ENCODE data around the gene KIAA0586.
"Not testable (repeated sequence)": the region's sequence is repeated elsewhere in the genome, so short reads cannot be mapped to it uniquely, and the experiment has no call there.

Gene KIAA0586

DNA sequence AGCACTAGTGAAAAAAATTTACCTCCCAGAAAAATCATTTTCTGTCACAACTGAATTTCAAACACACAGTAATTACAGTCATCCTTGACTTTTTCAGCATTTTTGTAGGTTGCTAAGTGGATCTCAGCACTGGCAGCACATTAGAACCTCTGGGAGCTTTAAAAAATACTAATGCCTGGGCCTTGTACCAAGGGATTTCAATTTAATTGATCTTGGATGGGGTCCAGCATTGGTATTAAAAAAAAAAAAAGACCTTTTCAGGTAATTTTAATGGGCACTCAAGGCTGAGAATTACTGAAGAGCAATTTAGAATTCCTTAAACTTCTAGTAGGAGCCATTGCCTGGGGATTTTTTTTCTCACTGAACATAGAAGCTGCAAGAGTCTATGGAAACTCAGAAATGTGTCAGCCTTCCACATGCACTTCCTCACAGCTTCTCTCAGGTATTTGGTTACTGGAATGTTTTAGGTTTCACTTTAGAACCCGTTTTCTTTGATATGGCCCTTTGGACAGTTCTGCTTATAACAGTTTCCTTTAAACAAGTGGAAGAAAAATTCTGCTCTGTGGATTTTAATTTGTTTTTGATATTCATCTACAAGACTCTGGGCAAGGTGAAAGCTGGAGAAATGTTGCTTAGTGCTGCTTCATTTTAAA, 121.7 kb downstream of the KIAA0586 start:
- DNase-seq (ENCODE audit: low read depth), result no peak

DNA sequence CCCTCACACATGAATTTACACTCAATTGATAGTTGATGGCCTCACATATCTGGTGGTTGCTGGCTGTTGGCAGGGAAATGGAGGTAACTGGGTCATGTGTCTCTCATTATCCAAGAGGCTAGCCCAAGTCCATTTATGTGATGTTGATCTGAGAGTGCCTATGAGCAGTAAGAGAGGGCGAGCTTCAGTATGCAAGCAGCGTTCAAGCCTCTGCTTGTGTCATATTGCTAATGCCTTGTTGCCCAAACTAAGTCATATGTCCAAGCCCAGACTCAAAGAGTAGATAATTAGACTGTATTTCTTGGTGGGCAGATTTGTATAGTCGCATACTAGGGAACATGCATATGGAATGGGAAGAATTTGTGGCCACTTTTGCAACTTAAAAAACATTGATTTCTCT, 126.4 kb downstream of the KIAA0586 start:
- no peak for DNase-seq (ENCODE audit: low read depth)

DNA sequence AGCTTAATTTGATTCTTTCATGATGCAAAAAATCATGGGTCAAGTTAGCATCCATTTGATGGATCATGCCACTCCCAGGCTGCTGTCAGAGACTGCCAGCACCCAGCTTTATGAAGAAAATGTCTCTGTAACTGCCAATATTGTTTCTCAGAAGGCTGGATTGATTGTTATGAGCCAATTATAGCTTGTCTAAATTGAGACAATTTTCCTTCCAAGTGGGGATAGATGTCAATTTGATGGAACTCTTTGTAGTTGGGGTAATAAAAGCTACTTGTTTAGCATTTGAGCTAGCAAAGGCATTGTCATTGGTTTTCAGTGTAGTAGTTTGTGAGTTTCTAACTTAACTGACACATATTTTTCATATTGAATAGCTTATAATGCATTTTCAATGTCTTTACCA, 128.1 kb downstream of the KIAA0586 start:
- no peak for DNase-seq (ENCODE audit: low read depth)

DNA sequence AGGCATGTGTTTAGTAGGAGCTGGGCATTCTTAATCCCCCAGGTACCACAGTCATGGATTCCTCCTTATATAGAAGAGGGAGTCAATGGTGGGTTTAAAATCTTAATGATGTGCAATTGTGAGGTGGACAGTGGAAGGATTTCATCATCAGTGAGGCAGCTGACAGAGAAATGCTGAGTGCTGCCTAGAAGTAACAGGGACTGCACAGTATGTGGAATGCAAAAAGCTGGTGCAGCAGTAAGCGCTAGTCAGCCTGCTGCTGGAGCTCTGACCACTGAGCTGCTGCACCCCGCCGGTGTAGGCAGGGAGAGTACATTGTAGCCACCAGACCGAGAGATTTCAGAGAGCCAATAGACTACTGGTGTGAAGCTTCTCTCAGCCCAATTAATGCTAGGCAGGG, 129.7 kb downstream of the KIAA0586 start:
- no peak for DNase-seq (ENCODE audit: low read depth)

DNA sequence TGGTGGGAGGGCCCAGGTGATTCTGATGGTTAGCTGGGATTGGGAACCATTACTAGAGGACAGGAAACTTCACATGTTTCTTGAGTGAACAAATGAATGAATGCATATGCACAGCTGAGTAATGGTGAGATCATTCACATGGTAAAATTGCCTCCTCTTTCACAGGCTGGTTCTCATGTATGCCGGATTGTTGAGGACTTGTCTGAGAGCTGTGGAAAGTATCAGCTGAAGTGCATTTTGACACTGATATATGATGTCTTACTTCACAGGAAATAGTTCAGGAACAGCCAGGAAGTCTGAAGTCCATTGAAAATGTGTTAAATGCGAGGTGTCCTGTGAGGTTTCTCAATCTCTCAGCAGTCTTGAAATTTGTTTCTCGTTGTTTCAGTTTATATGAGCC, 132.7 kb downstream of the KIAA0586 start:
- no peak for DNase-seq (ENCODE audit: low read depth)

DNA sequence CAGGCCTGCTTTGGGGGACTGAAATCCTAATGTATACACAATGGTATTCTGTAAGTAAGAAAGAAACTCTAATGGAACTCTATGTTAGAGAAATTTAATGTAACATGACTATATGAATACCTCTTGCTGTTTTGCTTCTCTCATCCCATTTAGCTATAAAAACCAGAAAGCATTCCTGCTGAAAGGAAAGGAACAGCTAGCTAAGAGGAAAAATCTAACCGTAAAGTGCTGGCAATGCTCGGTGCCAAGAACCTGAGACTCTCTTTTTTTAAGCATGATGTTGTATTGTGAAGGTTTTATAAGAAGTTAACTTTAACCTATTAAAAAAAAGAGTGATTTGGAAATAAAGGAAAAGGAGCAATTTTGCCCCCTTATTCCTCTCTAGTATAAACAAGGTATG, 134.6 kb downstream of the KIAA0586 start:
- no peak for DNase-seq (ENCODE audit: low read depth)

DNA sequence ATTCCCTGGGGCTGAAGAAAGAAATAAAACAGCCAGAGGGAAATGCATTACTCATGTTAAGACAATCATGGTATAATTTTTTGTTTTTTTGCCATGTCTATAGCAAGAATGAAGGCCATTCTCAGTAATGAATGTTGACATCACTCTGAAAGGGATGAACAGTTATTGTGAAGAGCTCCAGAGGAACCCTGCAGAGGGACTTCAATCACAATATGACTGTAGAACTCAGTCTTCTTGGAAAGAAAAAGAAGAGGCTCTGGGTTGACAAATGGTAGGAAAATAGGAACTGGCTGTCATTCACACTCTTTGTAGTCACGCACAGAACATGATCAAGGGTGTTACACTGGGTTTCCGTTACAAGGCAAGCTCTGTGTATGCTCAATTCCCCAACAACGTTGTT, 136.5 kb downstream of the KIAA0586 start:
- DNase-seq (ENCODE audit: low read depth), result no peak

DNA sequence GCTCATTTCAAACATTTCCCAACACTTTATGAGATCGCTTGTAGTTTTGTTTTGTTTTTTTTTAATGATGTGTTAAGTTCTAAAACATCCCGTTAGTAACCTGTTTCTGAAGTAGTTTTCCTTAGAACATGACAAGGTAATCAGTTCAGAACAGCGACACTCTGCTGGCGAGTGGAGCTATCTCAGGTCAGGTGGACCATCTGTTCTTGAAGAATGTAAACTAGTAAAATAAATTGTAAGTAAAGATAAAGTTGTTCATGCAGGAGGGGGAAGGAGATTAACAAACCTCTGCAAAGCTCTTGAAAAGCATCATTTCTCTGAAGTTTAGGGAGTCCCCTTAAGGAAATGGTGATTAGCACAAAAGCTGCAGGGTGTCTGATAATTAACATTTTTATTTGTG, 138.3 kb downstream of the KIAA0586 start:
- no peak for DNase-seq (ENCODE audit: low read depth)

DNA sequence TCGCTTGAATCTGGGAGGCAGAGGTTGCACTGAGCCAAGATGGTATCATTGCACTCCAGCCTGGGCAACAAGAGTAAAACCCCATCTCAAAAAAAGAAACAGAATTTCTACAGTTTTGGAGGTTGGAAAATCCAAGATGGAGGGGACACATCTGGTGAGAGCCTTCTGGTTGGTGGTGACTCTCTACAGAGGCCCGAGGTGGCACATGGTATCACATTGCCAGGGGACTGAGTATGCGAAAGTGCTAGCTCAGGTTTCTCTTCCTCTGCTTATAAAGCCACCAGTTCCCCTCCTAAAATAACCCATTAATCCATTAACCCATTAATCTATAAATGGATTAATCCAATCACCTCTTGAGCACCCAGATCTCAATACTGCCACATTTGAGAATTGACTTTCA, 139.5 kb downstream of the KIAA0586 start:
- DNase-seq (ENCODE audit: low read depth), result no peak

DNA sequence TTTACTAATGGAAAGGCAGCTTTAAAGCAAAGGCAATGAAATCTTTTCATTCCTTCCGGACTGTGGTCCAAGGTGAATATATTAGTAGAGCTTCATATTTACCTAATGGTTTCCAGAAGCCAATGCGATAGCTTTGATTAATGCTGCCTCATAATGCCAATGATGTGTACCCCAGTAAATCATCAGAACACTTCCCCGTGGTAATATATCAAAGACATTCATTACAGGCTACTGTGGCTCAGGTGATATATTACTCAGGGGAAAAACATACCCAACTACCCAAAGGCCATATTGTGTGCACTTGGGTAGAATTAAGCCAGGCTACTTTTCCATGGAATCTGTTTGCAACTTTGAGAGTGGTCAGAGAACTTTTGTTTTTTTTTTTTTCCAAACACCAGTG, 140.8 kb downstream of the KIAA0586 start:
- DNase-seq (ENCODE audit: low read depth), result no peak

DNA sequence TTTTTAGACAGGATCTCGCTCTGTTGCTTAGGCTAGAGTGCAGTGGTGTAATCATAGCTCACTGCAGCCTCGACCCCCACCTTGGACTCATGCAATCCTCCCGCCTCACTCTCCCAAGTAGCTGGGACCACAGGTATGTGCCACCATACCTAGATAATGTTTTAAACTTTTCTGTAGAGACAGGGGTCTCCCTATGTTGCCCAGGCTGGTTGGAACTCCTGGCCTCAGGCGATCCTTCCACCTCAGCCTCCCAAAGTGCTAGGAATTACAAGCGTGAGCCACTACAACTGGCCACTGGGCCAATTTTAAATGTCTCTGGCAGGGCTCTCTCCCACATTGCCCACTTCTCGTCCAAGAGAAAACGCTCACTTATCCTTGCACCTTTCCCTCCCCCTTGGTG, 143.7 kb downstream of the KIAA0586 start:
- DNase-seq (ENCODE audit: low read depth), result no peak

DNA sequence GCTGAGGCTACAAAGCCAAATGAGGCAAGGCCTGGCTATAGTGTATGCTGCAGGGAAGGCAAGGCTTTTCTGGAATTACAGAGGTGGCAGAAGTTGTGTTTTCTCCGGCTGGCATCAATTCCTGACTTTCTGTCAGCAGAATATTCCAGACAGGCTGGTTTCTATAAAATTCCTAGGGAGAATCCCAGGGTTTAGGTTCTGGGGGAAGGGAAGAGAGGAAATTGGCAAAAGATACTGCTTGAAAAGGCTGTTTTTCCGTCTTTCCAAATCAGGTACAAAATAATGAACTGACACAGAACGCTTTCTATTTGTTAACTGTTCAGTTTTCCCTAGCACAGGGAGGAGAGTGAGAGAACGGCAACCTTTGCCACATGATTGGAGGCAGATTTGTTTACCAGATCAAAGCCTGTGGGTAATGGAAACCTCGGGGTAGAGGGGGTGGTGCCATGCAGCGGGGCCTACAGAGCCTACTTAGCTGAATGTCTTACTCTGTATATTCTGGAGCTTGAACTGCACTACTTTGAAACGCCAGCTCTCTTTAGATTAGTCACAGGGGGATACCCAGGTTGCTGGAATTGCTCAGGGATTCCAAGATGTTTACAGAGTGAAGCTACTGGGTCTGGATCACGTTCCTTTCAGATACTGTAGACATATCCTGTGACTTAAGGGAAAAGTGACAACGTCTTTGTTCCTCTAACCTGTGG, 144.4 kb downstream of the KIAA0586 start:
- DNase-seq (ENCODE audit: low read depth), result peak; percentile 34

DNA sequence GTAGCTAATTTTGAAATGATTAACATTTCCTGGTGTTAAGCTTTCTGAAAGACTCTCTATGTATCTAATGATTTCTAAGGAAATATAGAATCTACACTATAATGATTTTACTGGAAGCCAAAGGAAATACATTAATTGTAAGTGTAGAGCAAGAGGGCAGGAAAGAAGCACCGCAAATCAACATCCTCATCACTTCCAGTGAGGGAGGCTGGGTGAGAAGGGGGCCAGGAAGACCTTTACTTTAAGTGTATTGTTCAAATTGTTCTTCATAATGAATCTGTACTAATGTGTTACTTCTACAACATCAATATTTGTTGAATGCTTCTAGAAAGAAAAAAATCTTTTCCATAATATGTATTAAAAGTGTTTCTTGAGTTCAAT, 144.9 kb downstream of the KIAA0586 start:
- no peak for DNase-seq (ENCODE audit: low read depth)

DNA sequence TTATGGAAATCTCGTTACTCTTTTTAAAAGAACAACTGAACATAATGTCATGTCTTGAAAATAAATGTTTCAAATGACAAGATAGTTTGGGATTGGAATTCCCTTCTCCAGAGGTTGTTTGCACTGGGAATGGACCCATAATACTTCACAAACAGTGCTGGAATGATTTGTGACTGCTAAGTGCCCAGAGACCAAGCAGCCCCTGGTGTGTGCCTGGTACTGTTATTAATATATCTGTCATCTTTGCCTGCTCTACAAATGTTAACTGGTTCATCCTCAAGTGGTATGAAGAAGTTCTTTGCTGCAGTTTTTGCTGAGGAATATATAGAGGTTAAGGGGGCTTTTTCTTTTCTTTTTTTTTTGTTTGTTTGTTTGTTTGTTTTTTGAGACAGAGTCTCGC, 145.3 kb downstream of the KIAA0586 start:
- DNase-seq (ENCODE audit: low read depth), result no peak

DNA sequence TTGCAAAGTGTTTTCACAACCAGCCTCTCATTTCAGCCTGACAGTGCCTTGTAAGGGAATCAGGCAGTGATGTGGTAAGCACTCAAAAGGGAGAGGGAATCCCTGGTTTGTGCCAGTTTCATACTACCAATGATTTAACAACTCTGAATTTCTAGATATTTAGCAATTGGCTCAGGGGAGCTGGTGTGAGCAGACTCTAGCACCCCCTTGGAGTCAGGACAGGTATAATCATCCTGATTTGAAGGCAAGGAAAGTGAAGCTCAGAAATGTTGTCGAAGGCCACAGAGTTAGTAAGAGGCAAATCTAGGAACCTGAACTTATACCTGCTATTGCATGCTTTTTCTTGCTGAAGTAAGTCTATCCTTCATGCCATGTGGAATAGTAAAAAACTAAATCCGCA, 147.1 kb downstream of the KIAA0586 start:
- no peak for DNase-seq (ENCODE audit: low read depth)

DNA sequence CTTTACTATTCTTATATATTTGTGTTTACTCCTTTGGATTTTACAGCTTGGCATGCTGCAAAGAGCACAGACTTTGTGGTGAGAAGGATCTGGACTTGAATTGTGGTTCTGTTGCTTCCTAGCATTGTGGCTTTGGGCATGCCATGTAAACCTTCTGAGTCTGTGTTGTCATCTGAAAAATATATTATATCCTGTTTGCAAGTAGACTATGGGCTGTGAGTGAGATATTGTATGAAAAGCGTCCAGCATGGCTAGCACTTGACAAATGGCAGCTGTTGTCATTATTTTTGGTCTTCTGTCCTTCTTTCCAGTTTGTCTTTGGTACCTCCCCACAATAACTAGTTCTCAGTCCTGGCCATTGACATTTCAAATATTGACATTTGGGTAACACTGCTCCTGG, 148.4 kb downstream of the KIAA0586 start:
- no peak for DNase-seq (ENCODE audit: low read depth)

DNA sequence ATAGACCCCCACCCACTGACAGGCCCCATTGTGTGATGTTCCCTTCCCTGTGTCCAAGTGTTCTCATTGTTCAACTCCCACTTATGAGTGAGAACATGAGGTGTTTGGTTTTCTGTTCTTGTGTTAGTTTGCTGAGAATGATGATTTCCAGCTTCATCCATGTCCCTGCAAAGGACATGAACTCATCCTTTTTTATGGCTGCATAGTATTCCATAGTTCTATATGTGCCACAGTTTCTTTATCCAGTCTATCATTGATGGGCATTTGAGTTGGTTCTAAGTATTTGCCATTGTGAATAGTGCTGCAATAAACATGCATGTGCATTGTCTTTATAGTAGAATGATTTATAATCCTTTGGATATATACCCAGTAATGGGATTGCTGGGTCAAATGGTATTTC, 152.5 kb downstream of the KIAA0586 start:
- not testable (repeated sequence) for DNase-seq (ENCODE audit: low read depth)

DNA sequence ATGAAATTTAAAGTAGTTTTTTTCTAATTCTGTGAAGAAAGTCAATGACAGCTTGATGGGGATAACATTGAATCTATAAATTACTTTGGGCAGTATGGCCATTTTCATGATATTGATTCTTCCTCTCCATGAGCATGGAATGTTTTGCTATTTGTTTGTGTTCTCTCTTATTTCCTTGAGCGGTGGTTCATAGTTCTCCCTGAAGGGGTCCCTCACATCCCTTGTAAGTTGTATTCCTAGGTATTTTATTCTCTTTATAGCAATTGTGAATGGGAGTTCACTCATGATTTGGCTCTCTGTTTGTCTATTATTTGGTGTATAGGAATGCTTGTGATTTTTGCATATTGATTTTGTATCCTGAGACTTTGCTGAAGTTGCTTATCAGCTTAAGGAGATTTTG, 153.9 kb downstream of the KIAA0586 start:
- not testable (repeated sequence) for DNase-seq (ENCODE audit: low read depth)

DNA sequence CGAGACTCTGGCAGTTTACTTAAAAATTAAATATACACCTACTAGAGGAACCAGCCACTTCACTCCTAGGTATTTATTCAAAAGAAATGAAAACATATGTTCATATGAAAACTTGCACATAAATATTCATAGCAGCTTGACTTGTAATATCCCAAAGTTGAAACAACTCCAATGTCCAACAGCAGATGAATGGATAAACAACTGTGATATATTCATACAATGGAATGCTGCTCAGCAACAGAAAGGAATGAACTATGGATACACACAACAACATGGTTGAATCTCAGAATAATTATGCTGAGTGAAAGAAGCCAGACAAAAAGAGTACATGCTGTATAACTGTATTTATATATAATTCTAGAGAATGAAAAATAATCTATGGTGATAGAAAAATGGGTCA, 156.9 kb downstream of the KIAA0586 start:
- no peak for DNase-seq (ENCODE audit: low read depth)

DNA sequence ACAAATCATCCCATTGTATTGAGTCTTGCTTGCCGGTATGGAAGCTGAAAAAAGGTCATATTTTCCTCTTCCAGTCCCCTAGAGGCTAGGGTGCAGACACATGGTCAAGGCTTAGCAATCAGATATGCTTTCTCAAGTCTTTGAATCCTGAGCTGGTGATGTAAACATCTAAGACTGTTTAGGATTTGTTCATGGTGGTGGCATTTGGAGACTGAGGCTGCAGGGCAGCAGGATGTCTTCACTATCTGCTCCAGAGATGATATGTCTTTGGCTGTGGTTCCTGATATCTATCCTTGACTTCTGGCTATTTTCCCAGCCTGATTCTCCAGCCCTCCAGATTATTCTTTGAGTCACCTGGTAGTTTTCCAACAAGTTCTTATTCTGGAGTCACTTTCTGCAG, 159.8 kb downstream of the KIAA0586 start:
- peak; percentile 27 for DNase-seq (ENCODE audit: low read depth)

DNA sequence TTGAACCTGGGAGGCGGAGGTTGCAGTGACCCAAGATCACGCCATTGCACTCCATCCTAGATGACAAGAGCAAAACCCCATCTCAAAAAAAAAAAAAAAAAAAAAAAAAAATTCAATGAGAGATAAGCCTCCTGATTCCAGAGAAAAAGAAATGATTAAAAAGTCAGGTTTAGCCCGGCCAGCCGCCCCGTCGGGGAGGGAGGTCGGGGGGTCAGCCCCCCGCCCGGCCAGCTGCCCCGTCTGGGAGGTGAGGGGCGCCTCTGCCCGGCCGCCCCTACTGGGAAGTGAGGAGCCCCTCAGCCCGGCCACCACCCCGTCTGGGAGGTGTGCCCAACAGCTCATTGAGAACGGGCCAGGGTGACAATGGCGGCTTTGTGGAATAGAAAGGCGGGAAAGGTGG, 160.8 kb downstream of the KIAA0586 start:
- not testable (repeated sequence) for DNase-seq (ENCODE audit: low read depth)

DNA sequence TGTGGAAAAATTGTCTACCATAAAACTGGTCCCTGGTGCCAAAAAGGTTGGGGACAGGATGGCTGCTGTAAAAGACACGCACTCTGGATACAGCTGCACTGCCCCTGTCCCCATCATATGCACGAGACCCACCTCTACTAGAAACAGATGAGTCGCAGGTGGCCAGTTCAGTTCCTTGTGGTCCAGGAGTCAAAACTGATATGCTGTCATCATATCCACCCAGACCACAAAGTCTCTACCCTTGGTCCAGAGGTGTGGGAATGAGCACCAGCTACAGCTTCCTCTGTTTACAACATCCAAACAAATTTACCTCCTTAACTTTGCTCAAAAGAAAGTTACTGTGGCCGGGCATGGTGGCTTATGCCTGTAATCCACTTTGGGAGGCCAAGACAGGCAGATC, 166.5 kb downstream of the KIAA0586 start:
- DNase-seq (ENCODE audit: low read depth), result no peak

DNA sequence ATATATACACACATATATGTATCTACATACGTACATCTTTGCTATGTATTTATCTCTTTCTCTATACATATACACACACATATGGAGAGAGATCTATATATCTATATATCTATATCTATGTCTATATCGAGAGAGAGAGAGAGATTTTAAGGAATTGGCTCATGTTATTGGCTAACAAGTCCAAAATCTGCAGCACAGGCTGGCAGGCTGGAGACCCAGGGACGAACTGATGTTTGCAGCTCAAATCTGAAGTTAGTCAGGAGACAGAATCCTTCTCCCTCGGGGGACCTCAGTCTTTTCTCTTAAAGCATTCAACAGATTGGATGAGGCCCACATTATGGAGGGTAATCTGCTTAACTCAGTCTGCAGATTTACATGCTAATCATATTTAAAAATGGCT, 169.5 kb downstream of the KIAA0586 start:
- DNase-seq (ENCODE audit: low read depth), result no peak

Data from non-pigmented ciliary epithelial cell (primary cell).